Stomach (tissue), 9 donors: ENCODE results near the gene TNFRSF1B. TPM values are rescaled to one million over a fixed set of nuclear protein-coding genes. Genes with fewer than 3 reads are reported as not detected.

Experiments
- DNase-seq, 2 donors: peaks; one replicate each; pipeline versions ENCODE4 v3.0.0 to v3.0.0-alpha.2; 2013 to 2019
- H3K27ac ChIP-seq, 5 donors: fragments of 200-600 bp in 4 of 5; sonication (generic) in 4 of 5; one replicate each; pipeline ENCODE4 v1.5.1; 2013 to 2019; ENCODE audit warnings: mild to moderate bottlenecking in 1 of 5, moderate library complexity in 1 of 5
- H3K27me3 ChIP-seq, 3 donors: fragments of 200-600 bp; sonication (generic); one replicate each; pipeline ENCODE4 v1.5.1; 2017 to 2019; ENCODE audit warnings: mixed run types in 1 of 3
- H3K36me3 ChIP-seq, 4 donors: fragments of 200-600 bp; sonication (generic); 1 replicate in 3 of 4; 2 replicates in 1 of 4; pipeline ENCODE4 v1.5.1; 2016 to 2019
- H3K4me1 ChIP-seq, 4 donors: fragments of 200-600 bp; sonication (generic); one replicate each; pipeline ENCODE4 v1.5.1; 2016 to 2019
- H3K4me3 ChIP-seq, 4 donors: fragments of 200-600 bp; sonication (generic) in 3 of 4; one replicate each; pipeline ENCODE4 v1.5.1; 2016 to 2019; ENCODE audit warnings: mild to moderate bottlenecking in 1 of 4
- H3K9me3 ChIP-seq, 4 donors: fragments of 200-600 bp; sonication (generic); one replicate each; pipeline ENCODE4 v1.5.1; 2016 to 2019
- EP300 ChIP-seq: sonication (generic); formaldehyde crosslinking; IDR thresholded peaks from one replicate; pipeline ENCODE4 v1.6.1; 2017; ENCODE audit warnings: antibody characterized with exemption
- POLR2A ChIP-seq, 4 donors: fragments of 450-650 bp; IDR thresholded peaks; one replicate each; pipeline ENCODE4 v1.6.1; 2016; ENCODE audit warnings: antibody characterized with exemption in 4 of 4, control low read depth in 2 of 4, mild to moderate bottlenecking in 1 of 4, moderate library complexity in 1 of 4
- POLR2AphosphoS5 ChIP-seq, 3 donors: sonication (generic); formaldehyde crosslinking; IDR thresholded peaks; one replicate each; pipeline ENCODE4 v1.6.1; 2016; ENCODE audit warnings: antibody characterized with exemption in 3 of 3
- WGBS, 5 donors: extraction: QIAGEN DNeasy Blood & Tissue Kit in 3 of 5; methylation state at CpG; one replicate each; pipeline versions ENCODE4 v1.1.5 to v1.1.7; 2013 to 2018; 5-methylcytosine and 5-hydroxymethylcytosine counted together
- intact Hi-C: fragments of 100-400 bp; cut with DNase I; formaldehyde crosslinking; loops from one replicate; pipeline ENCODE4 v1.15.1; 2023; ENCODE audit warnings: low total_unique reads
- polyA plus RNA-seq, 3 donors: library from polyadenylated mRNA; stranded (reverse); fragments of 200-250 nt; gene quantifications; one replicate each; pipeline ENCODE4 v1.2.3, GENCODE V29; 2013
- total RNA-seq, 5 donors: library from RNA; depleted of rRNA; stranded (reverse); fragments of >200 nt; gene quantifications; one replicate each; pipeline versions ENCODE4 v1.1.0 to v1.2.3, GENCODE V29; 2014 to 2016
- TF ChIP-seq, protein P1 (sequence below), 7 experiments: fragments of 450-650 bp in 4 of 7; fragments of 200-600 bp in 3 of 7; sonication (generic) in 3 of 7; IDR thresholded peaks; one replicate each; pipeline ENCODE4 v1.5.1; 2016 to 2019; ENCODE audit warnings: antibody characterized with exemption in 7 of 7, control low read depth in 2 of 7, mild to moderate bottlenecking in 1 of 7
- donor health status: healthy with polysubstance abuse.
- donor health status: Bipolar disorder and iron deficiency.
- donor health status: healthy.

TNFRSF1B gene
- total and polyA plus RNA-seq, 8 donors = 5.4 to 24.3 (median 11.5) TPM

DNA sequence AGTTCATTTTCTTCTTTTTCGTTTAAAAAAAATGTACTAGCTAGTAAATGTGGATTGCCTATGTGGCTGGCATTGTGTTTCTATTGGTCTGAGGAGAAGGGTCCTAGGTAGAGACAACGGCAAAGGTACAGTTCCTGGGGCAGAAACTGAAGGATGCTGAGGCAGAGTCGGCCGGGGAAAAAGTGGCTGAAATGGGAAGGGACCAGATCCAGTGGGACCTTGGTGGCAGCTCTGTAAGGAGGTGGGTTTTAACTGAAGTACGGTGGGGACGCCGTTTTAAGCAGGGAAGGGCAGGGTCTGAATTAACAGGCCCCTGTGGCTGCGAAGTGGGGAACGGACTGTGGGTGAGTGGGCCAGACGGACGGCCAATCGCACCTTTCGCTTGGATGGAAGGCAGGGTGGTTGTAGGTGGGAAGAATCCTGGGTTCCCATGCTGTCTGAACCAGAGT lies 62.6 kb downstream of the TNFRSF1B start:
- intact Hi-C loops = no loop called here
- Histone ChIP-seq H3K4me1 (peaks cover 14 to 38% (median 29%) of the 10 kb centered on the region in 4 donors), H3K36me3 (peaks cover 0 to 5% (median 2%) of the 10 kb centered on the region in 4 donors), H3K4me3 (peak overlapping the region; percentile 82 to 99 (median 96)), H3K27ac (peak overlapping the region in 3 of 5 donors; percentile 94 to 95 (median 95)), H3K9me3 (no peaks in the 10 kb centered on the region), H3K27me3 (no peaks in the 10 kb centered on the region)
- DNase-seq = no peak
- WGBS, 5 donors = 56 to 69% (median 61%) methylated on average over 13 of the region's 13 CpGs
- TF ChIP-seq POLR2AphosphoS5 (IDR thresholded peaks at IDR 0.05) = no peak
- TF ChIP-seq POLR2A (IDR thresholded peaks at IDR 0.05) = no peak
- no peak for TF ChIP-seq EP300
- TF ChIP-seq, protein P1, sequence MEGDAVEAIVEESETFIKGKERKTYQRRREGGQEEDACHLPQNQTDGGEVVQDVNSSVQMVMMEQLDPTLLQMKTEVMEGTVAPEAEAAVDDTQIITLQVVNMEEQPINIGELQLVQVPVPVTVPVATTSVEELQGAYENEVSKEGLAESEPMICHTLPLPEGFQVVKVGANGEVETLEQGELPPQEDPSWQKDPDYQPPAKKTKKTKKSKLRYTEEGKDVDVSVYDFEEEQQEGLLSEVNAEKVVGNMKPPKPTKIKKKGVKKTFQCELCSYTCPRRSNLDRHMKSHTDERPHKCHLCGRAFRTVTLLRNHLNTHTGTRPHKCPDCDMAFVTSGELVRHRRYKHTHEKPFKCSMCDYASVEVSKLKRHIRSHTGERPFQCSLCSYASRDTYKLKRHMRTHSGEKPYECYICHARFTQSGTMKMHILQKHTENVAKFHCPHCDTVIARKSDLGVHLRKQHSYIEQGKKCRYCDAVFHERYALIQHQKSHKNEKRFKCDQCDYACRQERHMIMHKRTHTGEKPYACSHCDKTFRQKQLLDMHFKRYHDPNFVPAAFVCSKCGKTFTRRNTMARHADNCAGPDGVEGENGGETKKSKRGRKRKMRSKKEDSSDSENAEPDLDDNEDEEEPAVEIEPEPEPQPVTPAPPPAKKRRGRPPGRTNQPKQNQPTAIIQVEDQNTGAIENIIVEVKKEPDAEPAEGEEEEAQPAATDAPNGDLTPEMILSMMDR (IDR thresholded peaks at IDR 0.05) = no peak

DNA sequence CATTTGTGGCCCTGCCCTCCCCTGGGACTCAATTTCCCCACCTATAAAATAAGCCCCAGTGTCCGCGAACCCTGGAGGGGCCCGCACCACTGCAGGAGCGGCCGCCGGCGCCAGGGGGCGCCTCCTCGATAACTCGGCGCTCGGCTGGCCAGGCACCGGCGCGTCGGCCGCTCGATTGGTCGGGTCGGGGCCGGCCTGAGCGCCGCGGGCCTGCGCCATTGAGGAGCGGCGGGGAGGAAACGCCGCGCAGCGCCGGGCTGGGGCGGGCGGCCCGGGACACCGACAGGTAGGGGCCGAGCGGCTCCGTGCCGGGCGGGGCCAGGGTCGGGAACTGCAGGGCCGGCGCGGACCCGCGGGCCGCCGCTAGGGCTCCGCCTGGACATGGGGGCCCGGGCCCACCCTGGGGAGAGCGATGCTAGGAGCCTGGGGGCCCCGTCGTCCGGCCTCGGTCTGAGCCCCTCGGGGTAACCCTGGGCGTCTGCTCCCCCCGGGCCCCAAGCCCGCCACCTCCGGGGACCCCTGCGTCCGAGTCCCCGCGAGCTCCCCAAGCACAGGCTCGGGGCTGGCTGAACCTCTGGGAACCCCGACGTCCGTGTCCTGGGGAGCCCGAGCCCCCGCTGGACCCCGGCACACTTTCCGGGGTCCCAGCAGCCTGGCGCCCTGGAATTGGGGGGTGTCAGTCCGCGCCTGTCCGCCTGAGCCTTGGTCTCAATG lies 63.2 kb downstream of the TNFRSF1B start, which contains the start of gene VPS13D:
TSS of gene VPS13D (plus strand) at position 196 of the 714 bp plus-strand sequence. CDS start 4,237 bp downstream, outside the sequence.
- intact Hi-C loops = no loop called here

DNA sequence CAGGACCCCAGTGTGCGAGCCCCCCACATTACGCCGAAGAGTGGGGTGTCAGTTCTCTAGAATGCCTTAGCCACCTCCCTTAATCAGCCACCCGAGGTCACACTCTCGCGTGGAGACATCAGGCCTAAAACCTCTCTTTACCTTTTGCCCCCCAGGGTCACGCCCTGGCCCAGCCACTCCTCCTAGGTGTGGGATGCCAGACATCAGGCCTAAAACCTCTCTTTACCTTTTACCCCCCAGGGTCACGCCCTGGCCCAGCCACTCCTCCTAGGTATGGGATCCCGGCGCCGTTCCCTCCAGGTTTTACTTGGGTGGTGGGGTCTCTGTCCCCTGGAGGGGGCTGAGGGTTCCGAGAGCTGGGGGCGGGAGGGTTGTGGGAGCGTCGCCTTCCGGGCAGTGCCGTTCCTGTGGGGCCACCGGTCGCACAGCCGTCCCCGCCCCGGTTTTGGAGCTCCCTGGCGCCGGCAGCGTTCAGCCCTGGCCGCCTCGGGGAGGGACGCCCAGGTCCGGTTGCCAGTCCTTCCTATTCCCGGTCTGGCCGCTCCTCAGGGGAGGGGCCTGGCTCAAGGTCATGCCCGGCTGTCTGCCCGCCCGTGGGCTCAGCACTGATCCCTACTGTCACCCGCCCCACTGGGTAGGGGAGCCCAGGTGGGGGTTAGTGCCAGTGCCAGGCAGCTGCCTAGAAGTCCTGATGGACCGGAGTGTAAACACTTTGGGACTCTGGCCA lies 63.9 kb downstream of the TNFRSF1B start:
- WGBS, 5 donors = 0 to 1% (median 0%) methylated on average over 16 to 36 of the region's 36 CpGs
- peak overlapping the region; percentile 78 to 95 (median 94) for H3K27ac ChIP-seq
- TF ChIP-seq EP300 = no peak
- TF ChIP-seq POLR2AphosphoS5 (IDR thresholded peaks at IDR 0.05) = peak in 2 of 3 donors; percentile 21 to 48
- peaks cover 14 to 39% (median 32%) of the 10 kb centered on the region in 4 donors for H3K4me1 ChIP-seq
- H3K27me3 ChIP-seq = no peaks in the 10 kb centered on the region
- H3K36me3 ChIP-seq = peaks cover 0 to 17% (median 15%) of the 10 kb centered on the region in 4 donors
- peak overlapping the region; percentile 82 to 99 (median 96) for H3K4me3 ChIP-seq
- intact Hi-C loops = no loop called here
- DNase-seq = peak; percentile 64 to 70
- H3K9me3 ChIP-seq = no peaks in the 10 kb centered on the region

More for the DNA sequence above, 63.2 kb downstream of the TNFRSF1B start, which contains the start of gene VPS13D:
- TF ChIP-seq, protein P1 (IDR thresholded peaks at IDR 0.05) = peak in 5 of 7 experiments; percentile 40 to 97 (median 95)
- TF ChIP-seq POLR2AphosphoS5 (IDR thresholded peaks at IDR 0.05) = peak; percentile 14 to 66 (median 54)
- TF ChIP-seq POLR2A (IDR thresholded peaks at IDR 0.05) = no peak
- Histone ChIP-seq H3K27me3 (no peaks in the 10 kb centered on the region), H3K4me3 (peak within 1 kb of the TSS; percentile 82 to 99 (median 96)), H3K4me1 (peaks cover 14 to 38% (median 29%) of the 10 kb centered on the region in 4 donors), H3K27ac (peak within 1 kb of the TSS; percentile 78 to 95 (median 94)), H3K36me3 (peaks cover 0 to 10% (median 8%) of the 10 kb centered on the region in 4 donors), H3K9me3 (no peaks in the 10 kb centered on the region)
- WGBS, 5 donors = 0 to 1% (median 0%) methylated on average over 62 to 77 of the region's 77 CpGs; no CpG with 5 or more reads in 2 of the 5 donors
- peak; percentile 89 to 95 for DNase-seq

DNA sequence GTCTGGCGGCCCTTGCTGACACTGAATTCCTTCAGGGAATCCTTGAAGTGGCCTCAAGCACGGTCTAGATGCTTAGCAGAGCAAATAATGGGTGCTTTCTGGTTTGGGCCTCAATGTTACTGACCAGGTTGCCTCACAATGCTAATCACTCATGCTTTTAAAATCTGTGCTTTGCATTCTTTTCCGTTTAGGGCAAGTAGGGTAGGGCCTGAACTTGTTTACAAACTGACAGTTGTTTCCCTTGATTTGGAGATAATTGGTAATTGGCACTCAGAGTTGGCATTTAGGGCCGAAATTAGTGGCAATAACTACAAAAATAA lies 64.4 kb downstream of the TNFRSF1B start:
- peaks cover 0 to 23% (median 20%) of the 10 kb centered on the region in 4 donors for H3K36me3 ChIP-seq
- H3K9me3 ChIP-seq = no peaks in the 10 kb centered on the region
- peak overlapping the region; percentile 78 to 95 (median 94) for H3K27ac ChIP-seq
- H3K27me3 ChIP-seq = no peaks in the 10 kb centered on the region
- intact Hi-C loops = no loop called here
- TF ChIP-seq EP300 = no peak
- TF ChIP-seq, protein P1 (IDR thresholded peaks at IDR 0.05) = no peak
- no peak for TF ChIP-seq POLR2AphosphoS5 (IDR thresholded peaks at IDR 0.05)
- no peak for TF ChIP-seq POLR2A (IDR thresholded peaks at IDR 0.05)
- 11 to 19% (median 13%) methylated on average over 4 of the region's 4 CpGs for WGBS, 5 donors
- H3K4me3 ChIP-seq = peak overlapping the region; percentile 82 to 99 (median 96)
- DNase-seq = no peak
- H3K4me1 ChIP-seq = peaks cover 14 to 44% (median 34%) of the 10 kb centered on the region in 4 donors
